Upper lobe of left lung (tissue), 4 donors: ENCODE data around the gene DAW1.

Source experiments
- CTCF ChIP-seq, 6 experiments: fragments of 450-650 bp in 4 of 6; fragments of 200-600 bp in 2 of 6; sonication (generic) in 2 of 6; IDR thresholded peaks; one replicate each; pipeline ENCODE4 v1.5.1; 2016 to 2019; ENCODE audit warnings: antibody characterized with exemption in 6 of 6
- EP300 ChIP-seq, 4 donors: sonication (generic); formaldehyde crosslinking; IDR thresholded peaks; one replicate each; pipeline ENCODE4 v1.5.1; 2017; ENCODE audit warnings: antibody characterized with exemption in 4 of 4, control low read depth in 2 of 4
- POLR2A ChIP-seq, 4 donors: fragments of 450-650 bp; IDR thresholded peaks; one replicate each; pipeline ENCODE4 v1.5.1; 2016 to 2017; ENCODE audit warnings: antibody characterized with exemption in 4 of 4, mild to moderate bottlenecking in 2 of 4
- POLR2AphosphoS5 ChIP-seq, 2 donors: sonication (generic); formaldehyde crosslinking; IDR thresholded peaks; one replicate each; pipeline ENCODE4 v1.5.1; 2017; ENCODE audit warnings: antibody characterized with exemption in 2 of 2

GRCh38 chr2:227973241-227973640, 101.8 kb downstream of the DAW1 start:
- no peak for TF ChIP-seq CTCF (IDR thresholded peaks at IDR 0.05)
- TF ChIP-seq EP300 (IDR thresholded peaks at IDR 0.05): no peak
- no peak for TF ChIP-seq POLR2AphosphoS5 (IDR thresholded peaks at IDR 0.05)
- TF ChIP-seq POLR2A (IDR thresholded peaks at IDR 0.05): no peak
